AG09319 (cell line): ENCODE data around the gene DCP2.
"Not testable (repeated sequence)": the region's sequence is repeated elsewhere in the genome, so short reads cannot be mapped to it uniquely, and the experiment has no call there.

Experiments
- DNase-seq: peaks from one replicate; pipeline ENCODE4 v3.0.0-alpha.2; 2010; ENCODE audit warnings: low read depth; ENCODE audit errors: extremely low read depth
- CTCF ChIP-seq: IDR thresholded peaks from 2 replicates; pipeline ENCODE4 v1.5.1; 2011; ENCODE audit warnings: low read depth, mild to moderate bottlenecking, inconsistent platforms, low read length, moderate library complexity

Gene DCP2

DNA sequence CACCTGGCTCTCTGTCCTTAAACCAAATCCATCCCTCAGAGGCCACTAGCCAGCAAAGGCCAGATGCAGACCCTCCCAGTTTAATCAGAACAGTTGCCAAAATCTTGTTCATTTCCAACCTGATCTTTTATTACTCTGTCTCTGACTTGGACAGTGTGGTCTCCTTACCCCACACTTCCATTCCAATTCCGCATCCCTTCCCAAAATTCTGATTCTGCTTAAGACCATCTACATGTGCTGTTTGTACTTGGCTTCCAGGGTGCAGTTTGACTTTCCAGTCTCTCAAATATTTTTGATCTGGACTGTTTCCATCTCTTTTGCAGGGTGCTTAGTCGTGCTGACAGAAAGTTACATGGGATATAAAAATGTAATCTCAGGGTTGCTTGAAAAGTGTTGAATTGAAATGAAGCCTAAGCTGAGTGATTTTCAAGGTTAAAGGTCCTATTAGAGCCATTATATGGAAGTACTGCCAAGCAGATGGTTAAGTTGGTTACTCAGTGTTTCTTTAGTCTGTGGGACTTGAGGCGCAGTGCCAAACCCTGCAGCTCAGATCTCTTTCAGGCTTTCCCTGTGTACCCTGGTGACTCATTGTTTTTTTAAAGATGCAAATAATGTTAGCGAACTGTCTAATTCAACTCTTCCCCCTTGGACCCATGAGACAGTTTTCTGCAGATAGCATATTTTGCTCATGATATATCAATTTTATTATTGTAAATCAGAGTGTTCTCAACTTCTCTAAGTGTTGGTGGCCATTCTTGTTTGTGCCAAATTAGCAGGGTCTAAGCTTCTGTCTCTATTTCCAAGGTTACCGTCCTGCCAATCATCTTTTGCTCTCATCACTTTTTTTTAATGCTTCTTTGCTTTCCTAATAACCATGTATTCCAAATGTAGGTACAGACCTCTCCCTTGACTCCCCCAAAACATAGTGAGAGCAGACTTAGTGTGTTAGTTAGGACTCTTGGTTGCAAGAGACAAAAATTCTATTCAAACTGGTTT is 18.2 kb upstream of the DCP2 start:
- TF ChIP-seq CTCF, result no peak
- peak; percentile 83 for DNase-seq

DNA sequence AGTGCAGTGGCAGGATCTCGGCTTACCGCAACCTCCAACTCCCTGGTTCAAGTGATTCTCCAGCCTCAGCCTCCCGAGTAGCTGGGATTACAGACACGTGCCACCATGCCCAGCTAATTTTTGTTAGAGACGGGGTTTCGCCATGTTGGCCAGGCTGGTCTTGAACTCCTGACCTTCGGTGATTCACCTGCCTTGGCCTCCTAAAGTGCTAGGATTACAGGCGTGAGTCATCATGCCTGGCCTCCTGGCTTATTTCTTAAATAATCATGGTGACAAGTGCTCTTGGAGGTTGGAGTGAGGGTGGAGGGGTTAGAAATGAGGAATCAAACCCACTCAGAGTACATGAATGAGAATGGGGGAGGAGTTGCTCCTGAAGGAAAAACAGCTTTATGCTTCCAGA is 16.7 kb upstream of the DCP2 start:
- not testable (repeated sequence) for DNase-seq

DNA sequence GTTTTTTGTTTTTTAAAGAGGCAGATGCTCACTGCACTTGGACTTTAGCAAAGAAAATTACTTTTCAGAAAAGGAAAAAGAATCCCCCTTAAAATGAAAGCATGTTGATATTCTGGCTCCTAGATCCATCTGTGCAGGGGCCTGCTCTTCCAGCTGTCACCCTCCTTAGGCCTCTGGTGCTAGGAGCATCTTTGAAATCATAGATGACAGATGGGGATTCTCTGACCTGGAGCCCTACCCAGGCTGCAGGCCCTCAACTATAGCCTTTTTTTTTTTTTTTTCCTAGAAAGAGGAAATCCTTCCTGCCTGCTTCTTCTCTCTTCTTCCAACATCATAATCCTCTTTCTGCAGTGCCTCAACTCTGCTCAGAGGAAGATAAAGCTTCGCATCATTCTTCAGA is 16.3 kb upstream of the DCP2 start:
- DNase-seq, result no peak
- TF ChIP-seq CTCF, result no peak

- TF ChIP-seq CTCF, result no peak
- DNase-seq, result no peak
Measured at GRCh38 chr5:112960863-112961504, 15.6 kb upstream of the DCP2 start.

- not testable (repeated sequence) for DNase-seq
Measured at GRCh38 chr5:112963374-112963733, 13.2 kb upstream of the DCP2 start.

GRCh38 chr5:112965733-112966306 is 10.8 kb upstream of the DCP2 start:
- TF ChIP-seq CTCF, result no peak
- DNase-seq, result no peak

- no peak for DNase-seq
- TF ChIP-seq CTCF, result no peak
Measured at GRCh38 chr5:112967520-112968083, 9.0 kb upstream of the DCP2 start.
